IPS-NIHi7 (cell line): ENCODE data around the gene GOSR2.

Experiments used
- DNase-seq: peaks from one replicate; pipeline ENCODE4 v3.0.0; 2012; ENCODE audit warnings: mixed read lengths; ENCODE audit errors: extremely low spot score

The GOSR2 gene

DNA sequence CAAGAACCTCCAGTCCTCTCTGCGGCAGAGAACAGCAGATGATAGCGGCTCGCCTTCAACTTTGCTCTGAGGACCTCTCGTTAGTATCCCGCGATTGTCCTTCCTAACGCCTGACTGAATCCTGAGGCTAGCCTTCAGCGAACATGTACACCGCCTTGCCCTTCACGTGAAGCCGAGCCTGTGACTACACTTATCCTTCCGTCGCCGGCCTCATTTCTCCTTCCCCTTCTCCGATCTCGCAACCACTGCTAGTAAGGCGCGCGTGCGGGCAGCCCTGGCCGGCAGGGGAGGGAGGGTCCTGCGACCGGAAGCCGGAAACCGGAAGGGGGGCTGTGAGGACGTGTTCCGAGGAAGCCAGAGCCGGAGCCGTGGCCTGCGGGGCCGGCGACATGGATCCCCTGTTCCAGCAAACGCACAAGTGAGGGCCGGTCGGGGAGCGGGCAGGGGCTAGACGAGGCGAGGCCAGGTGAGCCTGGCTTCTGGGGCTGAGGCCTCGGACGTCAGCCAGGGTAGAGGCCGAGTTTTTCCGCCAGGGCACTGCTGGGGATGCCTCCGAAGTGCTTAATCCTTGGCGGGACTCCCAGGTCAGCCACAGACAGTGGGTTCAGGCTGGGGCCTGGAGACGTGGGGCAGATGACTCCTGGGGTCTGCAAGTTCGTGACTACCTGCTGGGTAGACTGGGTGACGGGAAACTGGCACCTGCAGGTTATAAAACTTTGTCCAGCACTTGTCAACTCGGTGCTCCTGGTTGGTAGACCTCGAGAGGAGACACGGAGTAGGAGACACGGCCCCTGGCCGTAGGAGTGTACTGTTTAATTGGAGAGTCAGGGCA, at the start of gene GOSR2:
GOSR2 (plus strand) TSS at position 357 of the 832 bp plus-strand sequence; CDS start at position 390, 33 bp downstream.
- peak; percentile 95 for DNase-seq

DNA sequence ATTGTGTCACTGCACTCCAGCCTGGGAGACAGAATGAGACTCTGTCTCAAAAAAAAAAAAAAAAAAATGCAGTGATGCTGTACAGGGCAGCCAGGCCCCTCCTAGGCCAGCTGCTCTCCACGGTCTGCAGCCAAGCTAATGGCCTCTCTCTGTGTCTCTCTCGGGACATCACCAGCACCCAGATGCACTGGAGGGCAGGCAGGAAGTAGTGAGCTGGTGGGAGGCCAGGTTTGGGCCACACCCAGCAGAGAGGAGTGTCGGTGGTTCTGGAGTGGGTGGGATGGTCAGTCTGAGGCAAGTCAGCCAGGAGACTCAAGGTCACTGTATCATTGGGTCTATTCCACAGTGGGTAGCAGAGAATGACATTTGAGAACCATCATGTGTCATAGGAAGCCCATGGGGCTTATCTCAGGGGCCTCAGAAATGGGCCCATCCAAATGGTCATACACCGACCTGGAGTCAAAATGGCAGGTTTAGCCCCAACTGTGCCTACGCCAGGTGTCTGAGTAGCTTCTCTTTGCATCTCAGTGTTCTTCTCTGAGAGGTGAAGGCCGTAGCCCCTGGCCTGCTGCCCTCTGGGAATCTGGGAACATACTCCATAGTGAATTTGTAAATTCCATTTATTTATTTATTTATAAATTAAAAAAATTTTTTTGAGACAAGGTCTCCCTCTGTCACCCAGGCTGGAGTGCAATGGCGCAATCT, 48.9 kb upstream of the GOSR2 start:
- DNase-seq, result no peak

DNA sequence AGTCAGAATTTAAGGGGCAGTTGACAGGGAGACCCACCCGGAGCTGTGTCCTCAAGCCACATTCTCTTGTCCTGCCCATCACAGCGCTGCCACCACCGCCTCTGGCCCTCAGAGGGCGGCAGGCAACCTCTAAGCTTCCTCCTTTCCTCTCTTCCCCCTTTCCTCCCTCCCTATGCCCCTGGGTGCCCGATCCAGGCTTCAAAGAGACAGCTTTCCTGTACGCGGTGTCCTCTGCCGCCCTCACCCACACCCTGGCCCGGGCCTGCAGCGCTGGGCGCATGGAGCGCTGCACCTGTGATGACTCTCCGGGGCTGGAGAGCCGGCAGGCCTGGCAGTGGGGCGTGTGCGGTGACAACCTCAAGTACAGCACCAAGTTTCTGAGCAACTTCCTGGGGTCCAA, 48.1 kb upstream of the GOSR2 start:
- no peak for DNase-seq

DNA sequence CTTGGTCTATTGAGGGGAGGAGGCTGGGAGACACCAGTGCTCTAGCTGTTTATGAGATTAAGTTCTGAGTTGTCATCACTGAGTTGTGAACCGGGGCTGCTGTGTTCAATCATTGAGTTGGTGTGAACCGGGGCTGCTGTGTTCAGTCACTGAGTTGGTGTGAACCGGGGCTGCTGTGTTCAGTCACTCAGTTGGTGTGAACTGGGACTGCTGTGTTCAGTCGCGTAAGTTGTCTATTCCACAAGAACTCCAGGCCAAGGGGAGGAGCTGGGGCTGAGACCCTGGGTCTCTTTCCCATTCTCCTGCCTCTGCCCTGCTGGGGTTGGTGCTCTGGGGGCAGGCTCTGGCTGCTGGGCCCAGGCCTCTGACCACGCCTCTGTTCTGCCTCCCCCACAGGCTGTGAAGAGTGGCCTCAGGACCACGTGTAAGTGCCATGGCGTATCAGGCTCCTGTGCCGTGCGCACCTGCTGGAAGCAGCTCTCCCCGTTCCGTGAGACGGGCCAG, 47.1 kb upstream of the GOSR2 start:
- no peak for DNase-seq

DNA sequence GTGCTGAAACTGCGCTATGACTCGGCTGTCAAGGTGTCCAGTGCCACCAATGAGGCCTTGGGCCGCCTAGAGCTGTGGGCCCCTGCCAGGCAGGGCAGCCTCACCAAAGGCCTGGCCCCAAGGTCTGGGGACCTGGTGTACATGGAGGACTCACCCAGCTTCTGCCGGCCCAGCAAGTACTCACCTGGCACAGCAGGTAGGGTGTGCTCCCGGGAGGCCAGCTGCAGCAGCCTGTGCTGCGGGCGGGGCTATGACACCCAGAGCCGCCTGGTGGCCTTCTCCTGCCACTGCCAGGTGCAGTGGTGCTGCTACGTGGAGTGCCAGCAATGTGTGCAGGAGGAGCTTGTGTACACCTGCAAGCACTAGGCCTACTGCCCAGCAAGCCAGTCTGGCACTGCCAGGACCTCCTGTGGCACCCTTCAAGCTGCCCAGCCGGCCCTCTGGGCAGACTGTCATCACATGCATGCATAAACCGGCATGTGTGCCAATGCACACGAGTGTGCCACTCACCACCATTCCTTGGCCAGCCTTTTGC, 46.5 kb upstream of the GOSR2 start:
- peak; percentile 76 for DNase-seq

GRCh38 chr17:46876926-46877325, 46.0 kb upstream of the GOSR2 start:
- DNase-seq, result no peak

DNA sequence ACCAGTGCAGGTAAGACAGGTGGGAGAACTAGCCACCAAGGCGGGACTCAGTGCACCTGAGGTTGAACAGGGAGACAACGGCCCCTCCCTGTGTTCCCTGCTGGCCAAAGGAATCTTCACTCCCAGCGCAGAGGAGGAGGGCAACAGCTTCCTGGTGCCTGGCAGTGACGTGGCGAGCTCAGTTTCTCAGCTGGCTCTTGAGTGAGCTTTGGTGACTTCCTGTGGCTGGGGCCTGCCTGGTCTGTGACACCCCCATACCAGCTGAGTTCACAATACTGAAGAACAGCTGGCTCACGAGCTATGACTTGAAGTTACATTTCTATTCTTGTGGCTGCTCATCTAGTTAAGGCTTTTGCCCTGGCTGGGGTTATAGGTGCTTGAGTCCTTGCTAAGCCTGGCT, 45.5 kb upstream of the GOSR2 start:
- no peak for DNase-seq

DNA sequence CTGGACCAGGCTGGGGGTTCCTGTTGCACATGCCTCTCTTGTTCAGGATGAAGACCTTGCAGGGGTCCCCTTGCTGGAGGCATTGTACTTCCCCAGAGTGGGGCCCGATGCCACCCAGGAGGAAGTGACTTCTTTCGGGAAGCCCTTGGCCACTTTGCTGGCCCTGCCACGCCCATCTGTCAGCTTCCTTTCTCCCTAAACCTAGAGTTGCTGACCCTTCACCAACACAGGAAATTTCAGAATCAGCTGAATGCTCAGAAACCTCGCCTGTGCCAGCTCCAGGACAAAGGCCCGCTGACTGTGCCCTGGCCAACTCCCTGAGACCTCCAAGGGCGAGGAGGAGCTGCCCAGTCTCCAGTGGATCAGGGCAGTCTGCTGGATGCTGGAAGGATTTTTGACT, 44.9 kb upstream of the GOSR2 start:
- no peak for DNase-seq

- DNase-seq, result no peak
Observed at GRCh38 chr17:46879101-46879500, 43.9 kb upstream of the GOSR2 start.

GRCh38 chr17:46881015-46881414, 41.9 kb upstream of the GOSR2 start:
- DNase-seq, result no peak

DNA sequence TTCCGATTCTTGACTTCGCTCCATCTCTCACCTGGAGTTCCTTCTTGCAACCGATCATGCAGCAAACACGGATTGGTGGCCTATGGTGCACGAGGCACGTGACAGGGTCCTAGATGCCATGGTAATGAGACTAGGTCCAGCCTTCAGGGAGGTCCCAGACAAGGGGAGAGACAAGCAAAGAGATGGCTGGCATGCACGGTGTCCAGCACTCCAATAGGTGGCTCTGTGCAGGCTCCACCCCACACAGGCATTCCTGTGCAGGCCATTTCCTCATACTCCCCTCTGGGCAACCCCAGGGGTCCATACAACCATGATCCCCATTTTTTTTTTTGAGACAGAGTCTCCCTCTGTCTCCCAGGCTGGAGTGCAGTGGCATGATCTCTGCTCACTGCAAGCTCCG, 40.3 kb upstream of the GOSR2 start:
- DNase-seq, result no peak

DNA sequence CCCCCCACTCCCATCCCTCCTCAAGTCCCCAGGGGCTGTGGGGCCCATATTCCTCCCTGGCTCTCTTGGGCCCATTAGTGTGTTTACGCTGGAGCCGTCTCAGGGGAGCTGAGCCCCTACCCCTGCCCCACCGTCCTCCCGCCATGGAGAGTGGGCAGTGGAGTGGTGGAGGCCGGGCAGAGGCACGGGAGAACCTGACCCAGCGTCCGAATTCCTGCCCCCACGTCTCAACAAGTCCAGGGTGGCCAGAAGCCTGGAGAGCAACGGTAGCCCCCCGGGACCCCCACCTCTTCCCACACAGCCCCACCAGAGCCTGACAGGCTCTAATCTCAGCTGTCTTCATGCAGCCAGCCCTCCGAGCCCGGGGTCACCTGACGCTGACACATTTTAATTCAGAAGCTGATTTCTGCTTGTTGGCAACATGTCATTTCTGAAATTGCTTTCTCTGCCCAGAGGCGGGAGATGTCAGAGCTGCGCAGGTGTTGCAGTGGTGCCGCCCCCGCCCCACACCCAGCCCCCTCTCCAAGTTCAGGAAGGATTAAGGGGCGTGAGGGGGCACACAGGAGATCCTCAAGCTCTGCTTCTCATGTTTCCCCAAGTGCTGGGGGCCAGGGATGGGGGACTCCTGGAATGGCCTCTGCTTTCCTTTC, 39.0 kb upstream of the GOSR2 start:
- no peak for DNase-seq

DNA sequence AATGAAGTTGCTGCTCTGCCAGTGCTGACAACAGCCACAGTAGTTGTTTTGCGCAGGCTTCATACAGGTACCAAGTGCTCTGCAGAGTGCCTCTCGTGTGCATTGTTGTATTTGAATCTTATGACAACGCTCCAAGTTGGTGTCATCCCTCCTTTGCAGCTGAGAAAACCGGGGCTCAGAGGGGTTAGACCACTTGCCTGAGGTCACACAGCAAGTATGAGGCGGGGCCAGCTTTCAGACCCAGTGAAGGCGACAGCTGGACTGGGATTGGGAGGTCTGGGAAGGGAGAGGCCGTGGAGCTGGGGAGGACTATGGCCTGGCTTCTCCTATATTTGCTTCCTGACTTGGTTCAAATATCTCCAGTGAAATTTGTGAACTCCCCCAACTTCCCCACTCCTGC, 38.4 kb upstream of the GOSR2 start:
- DNase-seq, result no peak

DNA sequence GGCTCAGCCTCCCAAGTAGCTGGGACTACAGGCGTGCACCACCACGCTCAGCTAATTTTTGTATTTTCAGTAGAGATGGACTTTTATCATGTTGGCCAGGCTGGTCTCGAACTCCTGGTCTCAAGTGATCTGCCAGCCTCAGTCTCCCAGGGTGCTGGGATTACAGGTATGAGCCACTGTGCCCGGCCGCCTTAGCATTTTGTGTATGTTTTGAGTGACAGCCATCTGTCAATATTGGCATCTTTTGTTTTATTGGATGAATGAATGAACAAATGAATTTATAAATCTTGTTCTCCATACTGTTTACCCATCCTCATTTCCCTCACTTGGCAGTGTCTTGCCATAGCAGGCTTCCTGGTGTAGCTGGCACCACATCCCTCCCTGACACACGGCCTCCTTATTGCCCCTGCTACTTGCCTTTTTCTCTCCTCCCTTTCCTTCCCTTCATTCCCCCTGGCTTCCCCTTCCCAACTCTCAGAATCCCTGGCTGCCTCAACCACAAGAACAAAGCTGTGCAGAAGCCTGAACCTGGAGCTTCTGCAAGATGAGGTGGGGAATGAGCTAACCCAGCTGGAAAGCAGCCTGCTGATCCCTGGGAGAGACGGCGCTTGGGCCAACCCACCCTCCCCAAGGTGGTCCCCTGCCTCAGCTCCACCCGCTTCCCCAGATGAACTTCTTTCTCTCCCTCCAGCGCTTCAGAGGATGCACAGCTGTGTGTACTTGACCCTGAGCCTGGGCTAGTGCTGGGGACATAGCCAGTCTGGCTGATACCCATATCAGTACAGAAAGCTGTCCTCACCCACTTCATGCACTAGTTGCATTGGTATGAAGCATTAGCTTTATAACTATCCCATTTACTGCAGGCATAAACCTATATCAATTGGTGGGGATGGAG, 37.3 kb upstream of the GOSR2 start:
- DNase-seq, result no peak

GRCh38 chr17:46886310-46886663, 36.7 kb upstream of the GOSR2 start:
- DNase-seq, result no peak

- no peak for DNase-seq
Observed at GRCh38 chr17:46887717-46888116, 35.2 kb upstream of the GOSR2 start.

DNA sequence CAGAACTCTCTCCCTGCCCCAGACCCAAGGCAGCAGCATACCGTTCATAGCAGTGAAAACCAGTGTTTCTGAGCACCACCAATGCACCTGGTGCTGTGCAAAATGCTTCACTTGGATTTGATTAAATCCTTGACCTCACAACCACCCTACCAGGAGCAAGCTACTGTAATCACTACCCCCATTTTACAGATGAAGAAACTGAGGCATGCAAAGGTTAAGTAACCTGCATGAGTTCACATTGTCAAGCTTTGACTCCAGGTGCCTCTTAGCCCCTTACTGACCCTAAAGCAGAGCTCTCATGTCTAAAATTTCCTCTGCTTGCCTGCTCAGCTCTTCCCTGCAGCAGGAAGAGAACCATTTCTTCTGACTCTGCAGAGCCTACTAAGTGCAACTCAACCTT, 34.2 kb upstream of the GOSR2 start:
- no peak for DNase-seq

DNA sequence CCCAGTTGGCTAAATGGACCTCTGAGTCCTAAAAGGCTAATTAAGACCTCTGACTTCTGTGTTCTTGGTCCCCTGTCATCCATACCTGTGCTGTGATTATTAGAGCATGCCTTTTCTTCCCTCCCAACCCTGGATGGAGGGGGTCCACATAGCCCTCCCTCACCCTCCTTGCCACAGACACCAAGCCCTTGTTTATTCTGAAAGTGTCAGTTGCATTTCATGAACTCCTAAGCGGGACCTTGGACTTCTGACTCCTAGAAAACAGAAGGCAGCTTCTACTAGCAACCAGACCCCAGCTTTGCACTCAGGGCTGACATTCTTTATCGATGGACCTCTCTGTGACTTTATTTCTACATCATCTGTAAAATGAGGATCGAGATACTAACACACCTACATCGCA, 33.4 kb upstream of the GOSR2 start:
- DNase-seq, result no peak

GRCh38 chr17:46889992-46890564, 32.9 kb upstream of the GOSR2 start:
- no peak for DNase-seq

GRCh38 chr17:46890638-46891037, 32.3 kb upstream of the GOSR2 start:
- DNase-seq, result no peak

GRCh38 chr17:46892192-46892703, 30.7 kb upstream of the GOSR2 start:
- DNase-seq, result no peak
